Measurements from ENCODE around the gene ZBTB11.
"Not testable (repeated sequence)": the region's sequence is repeated elsewhere in the genome, so short reads cannot be mapped to it uniquely, and the experiment has no call there.

The ZBTB11 gene

GRCh38 chr3:101701696-101702634, 25.0 kb upstream of the ZBTB11 start:
- DNase-seq (ENCODE audit: low read depth in 2 of 2) = no peak
- no peak overlapping the region for H3K4me3 ChIP-seq (replicated peaks in 1 of 2; ENCODE audit: low read depth in 2 of 2, low read length in 2 of 2)
- no peak for TF ChIP-seq CTCF (IDR thresholded peaks at IDR 0.05; ENCODE audit: low read depth, low read length)

DNA sequence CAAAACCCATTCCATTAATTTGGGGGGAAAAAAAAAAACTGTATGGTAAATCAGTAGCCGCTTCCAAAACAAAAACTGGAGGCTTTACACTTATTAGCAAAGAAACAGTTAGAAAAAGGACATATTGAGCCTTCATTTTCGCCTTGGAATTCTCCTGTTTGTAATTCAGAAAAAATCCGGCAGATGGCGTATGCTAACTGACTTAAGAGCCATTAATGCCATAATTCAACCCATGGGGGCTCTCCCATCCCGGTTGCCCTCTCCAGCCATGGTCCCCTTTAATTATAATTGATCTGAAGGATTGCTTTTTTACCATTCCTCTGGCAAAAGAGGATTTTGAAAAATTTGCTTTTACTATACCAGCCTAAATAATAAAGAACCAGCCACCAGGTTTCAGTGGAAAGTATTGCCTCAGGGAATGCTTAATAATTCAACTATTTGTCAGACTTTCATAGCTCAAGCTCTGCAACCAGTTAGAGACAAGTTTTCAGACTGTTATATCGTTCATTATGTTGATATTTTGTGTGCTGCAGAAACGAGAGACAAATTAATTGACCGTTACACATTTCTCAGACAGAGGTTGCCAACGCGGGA, 18.9 kb upstream of the ZBTB11 start:
- TF ChIP-seq CTCF (IDR thresholded peaks at IDR 0.05; ENCODE audit: low read depth, low read length) = peak; percentile 63
- DNase-seq (ENCODE audit: low read depth in 2 of 2) = peak; percentile 73 to 85
- no peak overlapping the region for H3K4me3 ChIP-seq (replicated peaks in 1 of 2; ENCODE audit: low read depth in 2 of 2, low read length in 2 of 2)

DNA sequence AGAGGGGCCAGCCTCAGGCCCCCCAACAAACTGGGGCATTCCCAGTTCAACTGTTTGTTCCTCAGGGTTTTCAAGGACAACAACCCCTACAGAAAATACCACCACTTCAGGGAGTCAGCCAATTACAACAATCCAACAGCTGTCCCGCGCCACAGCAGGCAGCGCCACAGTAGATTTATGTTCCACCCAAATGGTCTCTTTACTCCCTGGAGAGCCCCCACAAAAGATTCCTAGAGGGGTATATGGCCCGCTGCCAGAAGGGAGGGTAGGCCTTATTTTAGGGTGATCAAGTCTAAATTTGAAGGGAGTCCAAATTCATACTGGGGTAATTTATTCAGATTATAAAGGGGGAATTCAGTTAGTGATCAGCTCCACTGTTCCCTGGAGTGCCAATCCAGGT, 17.9 kb upstream of the ZBTB11 start:
- not testable (repeated sequence) for DNase-seq (ENCODE audit: low read depth in 2 of 2); H3K4me3 ChIP-seq (replicated peaks in 1 of 2; ENCODE audit: low read depth in 2 of 2, low read length in 2 of 2)

GRCh38 chr3:101693540-101693939, 16.6 kb upstream of the ZBTB11 start:
- H3K4me3 ChIP-seq (replicated peaks in 1 of 2; ENCODE audit: low read depth in 2 of 2, low read length in 2 of 2) = not testable (repeated sequence)
- DNase-seq (ENCODE audit: low read depth in 2 of 2) = peak; percentile 74 to 80
- peak; percentile 68 for TF ChIP-seq CTCF (IDR thresholded peaks at IDR 0.05; ENCODE audit: low read depth, low read length)

DNA sequence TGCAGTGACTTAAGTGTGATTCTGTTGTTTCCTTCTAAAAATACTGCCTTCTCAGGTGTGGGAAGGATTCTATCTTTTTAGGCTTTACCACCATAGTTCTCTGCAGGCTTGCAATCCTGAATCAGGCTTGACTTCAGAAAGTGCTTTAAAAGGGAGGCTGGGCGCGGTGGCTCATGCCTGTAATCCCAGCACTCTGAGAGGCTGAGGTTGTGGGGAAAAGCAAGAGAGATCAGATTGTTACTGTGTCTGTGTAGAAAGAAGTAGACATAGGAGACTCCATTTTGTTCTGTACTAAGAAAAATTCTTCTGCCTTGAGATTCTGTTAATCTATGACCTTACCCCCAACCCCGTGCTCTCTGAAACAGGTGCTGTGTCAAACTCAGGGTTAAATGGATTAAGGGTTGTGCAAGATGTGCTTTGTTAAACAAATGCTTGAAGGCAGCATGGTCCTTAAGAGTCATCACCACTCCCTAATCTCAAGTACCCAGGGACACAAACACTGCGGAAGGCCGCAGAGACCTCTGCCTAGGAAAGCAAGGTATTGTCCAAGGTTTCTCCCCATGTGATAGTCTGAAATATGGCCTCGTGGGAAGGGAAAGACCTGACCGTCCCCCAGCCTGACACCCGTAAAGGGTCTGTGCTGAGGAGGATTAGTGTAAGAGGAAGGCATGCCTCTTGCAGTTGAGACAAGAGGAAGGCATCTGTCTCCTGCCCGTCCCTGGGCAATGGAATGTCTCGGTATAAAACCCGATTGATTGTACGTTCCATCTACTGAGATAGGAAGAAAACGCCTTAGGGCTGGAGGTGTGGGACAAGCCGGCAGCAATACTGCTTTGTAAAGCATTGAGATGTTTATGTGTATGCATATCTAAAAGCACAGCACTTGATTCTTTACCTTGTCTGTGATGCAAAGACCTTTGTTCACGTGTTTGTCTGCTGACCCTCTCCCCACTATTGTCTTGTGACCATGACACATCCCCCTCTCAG, 15.0 kb upstream of the ZBTB11 start:
- H3K4me3 ChIP-seq (replicated peaks in 1 of 2; ENCODE audit: low read depth in 2 of 2, low read length in 2 of 2); DNase-seq (ENCODE audit: low read depth in 2 of 2): not testable (repeated sequence)

- DNase-seq (ENCODE audit: low read depth in 2 of 2) = no peak
- TF ChIP-seq CTCF (IDR thresholded peaks at IDR 0.05; ENCODE audit: low read depth, low read length) = no peak
- H3K4me3 ChIP-seq (replicated peaks in 1 of 2; ENCODE audit: low read depth in 2 of 2, low read length in 2 of 2) = no peak overlapping the region
Observed at GRCh38 chr3:101690972-101691371, 14.0 kb upstream of the ZBTB11 start.

- no peak for TF ChIP-seq CTCF (IDR thresholded peaks at IDR 0.05; ENCODE audit: low read depth, low read length)
- peak; percentile 23 to 57 for DNase-seq (ENCODE audit: low read depth in 2 of 2)
- H3K4me3 ChIP-seq (replicated peaks in 1 of 2; ENCODE audit: low read depth in 2 of 2, low read length in 2 of 2) = no peak overlapping the region
Observed at GRCh38 chr3:101689286-101689685, 12.4 kb upstream of the ZBTB11 start.
